ENCODE data around the gene KDM5B. TPM values are rescaled to one million over a fixed set of nuclear protein-coding genes. Genes with fewer than 3 reads are reported as not detected.

Gene KDM5B
- total and polyA plus RNA-seq, 2 of the 8 experiments (the other 6 are each of a cell fraction or from before 2014, with no cell fraction given), result 73.3 to 210 TPM

GRCh38 chr1:202745323-202745888 is 62.8 kb downstream of the KDM5B start:
- Histone ChIP-seq H3K4me3 (ENCODE audit: extremely low read depth in 1 of 4, insufficient read depth in 2 of 4, low read depth in 3 of 4, low read length in 4 of 4) (no peak overlapping the region), H4K20me1 (replicated peaks in 1 of 2; ENCODE audit: control insufficient read depth in 1 of 2, insufficient read depth in 2 of 2, low read length in 2 of 2) (peaks cover 3 to 4% of the 10 kb centered on the region in 2 experiments), H3K4ac (replicated peaks; ENCODE audit: insufficient read length, low read depth, low read length) (no peak overlapping the region), H3K14ac (ENCODE audit: insufficient read length) (no peak overlapping the region), H3K36me3 (ENCODE audit: control insufficient read depth in 2 of 4, insufficient read depth in 4 of 4, low read length in 3 of 4) (peaks cover 43 to 90% (median 80%) of the 10 kb centered on the region in 4 experiments), H2AK5ac (ENCODE audit: low read depth, low read length) (no peak overlapping the region), H2BK15ac (ENCODE audit: low read length) (no peak overlapping the region), H3K56ac (replicated peaks; ENCODE audit: insufficient read length, low read depth, low read length) (no peak overlapping the region), H3K9ac (replicated peaks in 1 of 4; ENCODE audit: extremely low read depth in 1 of 4, low read depth in 3 of 4, low read length in 3 of 4) (no peak overlapping the region), H2AFZ (ENCODE audit: low read length) (no peak overlapping the region), H3K4me1 (replicated peaks in 1 of 4; ENCODE audit: control insufficient read depth in 3 of 4, insufficient read depth in 4 of 4, low read length in 3 of 4) (no peaks in the 10 kb centered on the region), H3K23ac (ENCODE audit: insufficient read length) (no peak overlapping the region), H3K79me1 (ENCODE audit: low read depth, low read length) (no peaks in the 10 kb centered on the region; the same call in 1 of the 2 replicates), H2BK12ac (ENCODE audit: low read depth, low read length) (no peak overlapping the region), H4K5ac (ENCODE audit: insufficient read length, low read depth, low read length) (no peak overlapping the region), H2BK120ac (replicated peaks; ENCODE audit: low read depth, low read length) (no peak overlapping the region), H3K27ac (ENCODE audit: low read depth, low read length) (no peak overlapping the region), H3K9me3 (ENCODE audit: insufficient read depth in 2 of 2, low read depth in 1 of 2, low read length in 1 of 2) (no peaks in the 10 kb centered on the region), H2BK20ac (ENCODE audit: low read length) (no peak overlapping the region), H3K4me2 (ENCODE audit: insufficient read depth in 1 of 2, low read depth in 2 of 2, low read length in 2 of 2) (no peak overlapping the region), H3K79me2 (ENCODE audit: control insufficient read depth in 1 of 2, insufficient read depth in 2 of 2, low read length in 2 of 2) (no peaks in the 10 kb centered on the region; a peak in 1 of 4 replicates), H3K23me2 (ENCODE audit: low read depth, low read length) (no peaks in the 10 kb centered on the region), H4K91ac (replicated peaks; ENCODE audit: insufficient read length, low read length) (no peak overlapping the region), H3K18ac (ENCODE audit: extremely low read depth, low read length) (no peak overlapping the region), H4K8ac (ENCODE audit: extremely low read depth, insufficient read depth, low read length) (no peak overlapping the region), H3K27me3 (replicated peaks in 1 of 4; ENCODE audit: control insufficient read depth in 3 of 4, extremely low read depth in 1 of 4, insufficient read depth in 3 of 4, low read length in 3 of 4) (no peaks in the 10 kb centered on the region), H2BK5ac (ENCODE audit: low read depth, low read length) (no peak overlapping the region)
- FAIRE-seq, result no peak
- CTCF ChIA-PET (ENCODE audit: partially characterized antibody), result no interaction called here
- POLR2A ChIA-PET (ENCODE audit: partially characterized antibody), result no interaction called here
- TF ChIP-seq EGR1 (IDR thresholded peaks at IDR 0.05; ENCODE audit: borderline replicate concordance, low read depth, low read length) (no peak), SIRT6 (IDR thresholded peaks at IDR 0.05; ENCODE audit: low read length) (no peak), NANOG (IDR thresholded peaks at IDR 0.05; ENCODE audit: insufficient read depth, low read depth, low read length, poor library complexity, severe bottlenecking) (no peak), KDM1A (IDR thresholded peaks at IDR 0.05; ENCODE audit: borderline replicate concordance, low read length) (no peak), SRF (IDR thresholded peaks at IDR 0.05; ENCODE audit: low read depth, low read length) (no peak)
- DNase-seq (ENCODE audit: low read depth in 1 of 2, low spot score in 2 of 2), result no peak
- WGBS, 2 experiments (ENCODE audit: extremely low coverage in 1 of 2, insufficient coverage in 1 of 2, insufficient read length in 1 of 2, insufficient replicate concordance in 2 of 2, low coverage in 1 of 2, low lambda C conversion rate in 2 of 2, missing lambda C conversion rate in 1 of 2), result 97% methylated on average over 3 of the region's 3 CpGs; no CpG with 5 or more reads in 1 of the 2 experiments

Data from H1 (cell line).